HepG2 (cell line): ENCODE results near the gene PARVA. TPM values are rescaled to one million over a fixed set of nuclear protein-coding genes. Genes with fewer than 3 reads are reported as not detected.

Source experiments
- ATAC-seq: fragments of 200-7000 bp; cut with Tn5 transposase; 3 replicates; pipeline ENCODE4 v1.9.1; 2020; ENCODE audit warnings: mild to moderate bottlenecking, moderate library complexity
- BruUV-seq: library from RNA; stranded (reverse); fragments of 400-500 nt; replicated peaks from 2 replicates; lab custom pipeline; 2021; lab: Mats Ljungman, UMichigan
- CTCF ChIA-PET: fragments of 300-600 bp; formaldehyde crosslinking; extraction: SDS; loops from one replicate; lab custom pipeline; 2021; ENCODE audit warnings: low total read pairs, inconsistent platforms, low intra/inter-chr PET ratio; lab: Yijun Ruan, JAX
- POLR2A ChIA-PET: fragments of 350-600 bp; sonication (Branson Sonifier 250); formaldehyde crosslinking; loops from one replicate; lab custom pipeline; 2020; ENCODE audit warnings: antibody characterized with exemption, inconsistent platforms; lab: Yijun Ruan, JAX
- DNase-seq: peaks from one replicate; pipeline ENCODE4 v3.0.0-alpha.2; 2015; ENCODE audit warnings: low spot score
- FAIRE-seq: peaks from 3 replicates; lab custom pipeline; 2011; peaks lifted over from hg19 to GRCh38; lab: Jason Lieb, UNC
- H2AFZ ChIP-seq: one replicate; pipeline ENCODE4 v1.6.1; 2011; ENCODE audit warnings: low read length, inconsistent platforms
- H3K27ac ChIP-seq: fragments of 300-600 bp; 3 replicates; pipeline ENCODE4 v1.8.0; 2011; ENCODE audit warnings: mixed run types, mild to moderate bottlenecking, mixed read lengths, low read length, inconsistent platforms; ENCODE audit not compliant: insufficient read depth; ENCODE audit errors: extremely low read length
- H3K27me3 ChIP-seq, 2 experiments: fragments of 200-600 bp in 1 of 2; 2 replicates in 1 of 2; 3 replicates in 1 of 2; pipeline versions ENCODE4 v1.6.0 to v1.8.0; 2011; ENCODE audit warnings: low read length in 2 of 2, mild to moderate bottlenecking in 2 of 2, moderate library complexity in 2 of 2, inconsistent platforms in 1 of 2; ENCODE audit not compliant: insufficient read depth in 2 of 2, control insufficient read depth in 1 of 2
- H3K36me3 ChIP-seq, 2 experiments: fragments of 200-600 bp in 1 of 2; replicated peaks in 1 of 2; 2 replicates in 1 of 2; 3 replicates in 1 of 2; pipeline versions ENCODE4 v1.5.1 to v1.8.0; 2011; ENCODE audit warnings: low read length in 2 of 2, inconsistent platforms in 1 of 2; ENCODE audit not compliant: insufficient read depth in 2 of 2, control insufficient read depth in 1 of 2
- H3K4me1 ChIP-seq: 2 replicates; pipeline ENCODE4 v1.5.1; 2012; ENCODE audit warnings: low read length, inconsistent platforms; ENCODE audit not compliant: insufficient read depth
- H3K4me2 ChIP-seq: 2 replicates; pipeline ENCODE4 v1.6.0; 2011; ENCODE audit warnings: low read depth, low read length, inconsistent platforms
- H3K4me3 ChIP-seq, 3 experiments: fragments of 200-600 bp in 1 of 3; sonication (generic), shearing (Covaris generic) in 1 of 3; replicated peaks in 1 of 3; 2 replicates each; pipeline ENCODE4 v1.5.1; 2011 to 2016; ENCODE audit warnings: low read length in 3 of 3, inconsistent platforms in 2 of 3, low read depth in 2 of 3, mild to moderate bottlenecking in 2 of 3, control low read depth in 1 of 3, mixed read lengths in 1 of 3; ENCODE audit not compliant: insufficient read depth in 1 of 3
- H3K79me2 ChIP-seq: one replicate; pipeline ENCODE4 v1.6.1; 2011; ENCODE audit warnings: low read length, inconsistent platforms; ENCODE audit not compliant: insufficient read depth
- H3K9ac ChIP-seq: 2 replicates; pipeline ENCODE4 v1.6.0; 2011; ENCODE audit warnings: mild to moderate bottlenecking, low read depth, low read length, inconsistent platforms; ENCODE audit not compliant: insufficient read depth
- H3K9me3 ChIP-seq: 2 replicates; pipeline ENCODE4 v1.5.1; 2012; ENCODE audit warnings: mild to moderate bottlenecking, low read length
- H4K20me1 ChIP-seq: 2 replicates; pipeline ENCODE4 v1.6.0; 2011; ENCODE audit warnings: inconsistent platforms, mild to moderate bottlenecking, low read length, moderate library complexity; ENCODE audit not compliant: insufficient read depth
- ATM ChIP-seq: fragments of 450-650 bp; IDR thresholded peaks from 2 replicates; pipeline ENCODE4 v1.7.1; 2017; ENCODE audit warnings: mild to moderate bottlenecking, borderline replicate concordance
- CHD2 ChIP-seq: IDR thresholded peaks from 2 replicates; pipeline ENCODE4 v1.6.1; 2011; ENCODE audit warnings: low read depth, low read length, improper control_type of control experiment
- EZH2 ChIP-seq: conservative IDR thresholded peaks from 2 replicates; pipeline ENCODE4 v1.6.1; 2012; ENCODE audit warnings: mild to moderate bottlenecking, low read depth, low read length, moderate library complexity
- GZF1 ChIP-seq: sonication (generic); formaldehyde crosslinking; IDR thresholded peaks from 2 replicates; pipeline ENCODE4 v1.5.1; 2020; ENCODE audit warnings: mild to moderate bottlenecking, missing genetic modification reagents
- HDAC6 ChIP-seq: fragments of 200-600 bp; sonication (generic); IDR thresholded peaks from 2 replicates; pipeline ENCODE4 v1.7.0; 2017; ENCODE audit warnings: mild to moderate bottlenecking, antibody characterized with exemption, low read length, low read depth
- ISX ChIP-seq: sonication (generic); formaldehyde crosslinking; conservative IDR thresholded peaks from 2 replicates; pipeline ENCODE4 v1.5.0; 2020; ENCODE audit warnings: missing genetic modification reagents
- KLF15 ChIP-seq: sonication (generic); formaldehyde crosslinking; IDR thresholded peaks from 2 replicates; pipeline ENCODE4 v1.8.1; 2023; ENCODE audit warnings: borderline replicate concordance, mild to moderate bottlenecking, inconsistent platforms, missing genetic modification reagents, mixed read lengths
- MBNL3 ChIP-seq: fragments of 250-450 bp; sonication (Bioruptor Pico); conservative IDR thresholded peaks from 2 replicates; pipeline ENCODE4 v1.8.0; 2022; ENCODE audit warnings: mild to moderate bottlenecking, inconsistent platforms
- NR2F1 ChIP-seq, 2 experiments: fragments of 450-650 bp in 1 of 2; formaldehyde crosslinking in 1 of 2; IDR thresholded peaks; 2 replicates each; pipeline versions ENCODE4 v1.5.0 to v1.6.1; 2016 to 2020; ENCODE audit warnings: mild to moderate bottlenecking in 1 of 2, missing compliant biosample characterization in 1 of 2, missing genetic modification reagents in 1 of 2, moderate library complexity in 1 of 2
- PHF8 ChIP-seq: sonication (generic); formaldehyde crosslinking; IDR thresholded peaks from 2 replicates; pipeline ENCODE4 v1.5.0; 2020; ENCODE audit warnings: missing genetic modification reagents
- TBL1XR1 ChIP-seq: fragments of 150-350 bp; IDR thresholded peaks from 2 replicates; pipeline ENCODE4 v1.6.1; 2014; ENCODE audit warnings: borderline replicate concordance, low read length; ENCODE audit not compliant: partially characterized antibody
- ZNF24 ChIP-seq: fragments of 450-650 bp; IDR thresholded peaks from 2 replicates; pipeline ENCODE4 v1.6.1; 2017; ENCODE audit warnings: antibody characterized with exemption, mild to moderate bottlenecking
- ZNF337 ChIP-seq: sonication (generic); formaldehyde crosslinking; IDR thresholded peaks from 2 replicates; pipeline ENCODE4 v1.5.1; 2020; ENCODE audit warnings: missing genetic modification reagents, low read depth, mild to moderate bottlenecking, borderline replicate concordance
- ZNF550 ChIP-seq: sonication (generic); formaldehyde crosslinking; IDR thresholded peaks from 2 replicates; pipeline ENCODE4 v1.4.0; 2020; ENCODE audit warnings: mild to moderate bottlenecking, missing genetic modification reagents, borderline replicate concordance
- ZNF674 ChIP-seq: sonication (generic); formaldehyde crosslinking; IDR thresholded peaks from 2 replicates; pipeline ENCODE4 v1.5.0; 2020; ENCODE audit warnings: low read depth, mild to moderate bottlenecking, missing genetic modification reagents
- ZNF768 ChIP-seq: sonication (generic); formaldehyde crosslinking; IDR thresholded peaks from 2 replicates; pipeline ENCODE4 v1.4.0; 2020; ENCODE audit warnings: missing genetic modification reagents
- WGBS: methylation state at CpG from one replicate; pipeline ENCODE4 v1.1.6; 2017; ENCODE audit warnings: low lambda C conversion rate; 5-methylcytosine and 5-hydroxymethylcytosine counted together
- in situ Hi-C: cut with HindIII; loops from 2 replicates; pipeline ENCODE4 v1.10.0; 2017; ENCODE audit warnings: low pct_unique_long_range_greater_than_20kb; ENCODE audit not compliant: extremely low pct_ligation_motif_present
- intact Hi-C: fragments of 100-400 bp; cut with micrococcal nuclease; formaldehyde crosslinking; loops from one replicate; pipeline ENCODE4 v1.10.0; 2022; ENCODE audit not compliant: unreplicated experiment
- polyA plus RNA-seq, 8 experiments: library from polyadenylated mRNA; depleted of rRNA in 3 of 8; stranded (reverse) in 7 of 8; unstranded in 1 of 8; fragments of >200 nt; fragmentation: Illumina TruSeq in 4 of 8; extraction: Trizol in 4 of 8; gene quantifications; 2 replicates each; pipeline versions ENCODE4 v1.2.1 to v1.2.3, GENCODE V29; 2011 to 2016; ENCODE audit warnings: low read depth in 4 of 8, missing spikeins in 1 of 8, mixed read lengths in 1 of 8; ENCODE audit not compliant: insufficient read depth in 1 of 8
- total RNA-seq, 5 experiments: library from RNA; depleted of rRNA; stranded (reverse); fragments of >200 nt; fragmentation: Illumina TruSeq; extraction: Trizol; gene quantifications; 2 replicates each; pipeline ENCODE4 v1.2.3, GENCODE V29; 2016; ENCODE audit warnings: low read depth in 1 of 5
- TF ChIP-seq, protein P1 (sequence below): IDR thresholded peaks from 2 replicates; pipeline ENCODE4 v1.6.1; 2016; ENCODE audit warnings: missing genetic modification reagents, missing compliant biosample characterization
- TF ChIP-seq, protein P2 (sequence below): sonication (generic); formaldehyde crosslinking; IDR thresholded peaks from 2 replicates; pipeline ENCODE4 v1.4.0; 2020; ENCODE audit warnings: missing genetic modification reagents

The PARVA gene
- total and polyA plus RNA-seq, 2 of the 13 experiments (the other 11 are each of a cell fraction or from before 2014, with no cell fraction given) = 5.9 to 9.1 TPM

DNA sequence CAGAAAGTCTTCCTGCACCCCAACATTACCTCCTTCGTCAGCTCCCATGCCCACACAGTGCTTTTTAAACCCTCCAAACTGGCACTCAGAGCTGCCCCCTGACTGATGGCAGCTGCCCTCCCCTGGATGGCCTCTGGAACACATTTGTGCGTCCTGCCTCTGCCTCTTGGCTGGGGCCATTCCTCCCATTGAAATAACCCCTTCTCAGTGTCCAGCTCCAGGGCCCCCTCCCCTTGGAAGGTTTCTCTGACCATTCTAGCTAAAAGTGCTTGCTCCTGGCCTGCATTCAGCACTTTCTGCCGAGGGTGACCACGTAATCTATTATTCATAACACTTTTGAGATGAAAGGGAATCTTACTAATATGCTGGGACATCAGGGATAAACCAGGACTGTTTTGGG, 130.0 kb downstream of the PARVA start:
- Histone ChIP-seq H4K20me1 (no peaks in the 10 kb centered on the region), H3K9ac (no peak overlapping the region), H3K79me2 (no peaks in the 10 kb centered on the region), H3K4me3 (no peak overlapping the region), H3K4me1 (0 out of 2 replicates have a peak, but pooled peaks cover 6% of the 10 kb centered on the region), H3K36me3 (peaks cover 2% of the 10 kb centered on the region in 2 experiments; a peak in 2 of 5 replicates)
- CTCF ChIA-PET = no interaction called here
- in situ Hi-C loops = no loop called here
- 74% methylated on average over 3 of the region's 4 CpGs for WGBS
- no peak for FAIRE-seq
- TF ChIP-seq EZH2 (no peak), ISX (CRISPR knock-in tag) (no peak), MBNL3 (CRISPR knock-in tag) (no peak)
- TF ChIP-seq, protein P1, sequence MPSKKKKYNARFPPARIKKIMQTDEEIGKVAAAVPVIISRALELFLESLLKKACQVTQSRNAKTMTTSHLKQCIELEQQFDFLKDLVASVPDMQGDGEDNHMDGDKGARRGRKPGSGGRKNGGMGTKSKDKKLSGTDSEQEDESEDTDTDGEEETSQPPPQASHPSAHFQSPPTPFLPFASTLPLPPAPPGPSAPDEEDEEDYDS (CRISPR knock-in tag) = no peak
- TF ChIP-seq, all 625 proteins: peak for 0
- DNase-seq = no peak
- Histone ChIP-seq H3K9me3 (no peaks in the 10 kb centered on the region), H3K27me3 (no peaks in the 10 kb centered on the region), H2AFZ (no peak overlapping the region), H3K4me2 (no peak overlapping the region), H3K27ac (no peak overlapping the region)
- no peak for ATAC-seq
- intact Hi-C loops = no loop called here
- POLR2A ChIA-PET = no interaction called here
- BruUV-seq = no TSS peak

DNA sequence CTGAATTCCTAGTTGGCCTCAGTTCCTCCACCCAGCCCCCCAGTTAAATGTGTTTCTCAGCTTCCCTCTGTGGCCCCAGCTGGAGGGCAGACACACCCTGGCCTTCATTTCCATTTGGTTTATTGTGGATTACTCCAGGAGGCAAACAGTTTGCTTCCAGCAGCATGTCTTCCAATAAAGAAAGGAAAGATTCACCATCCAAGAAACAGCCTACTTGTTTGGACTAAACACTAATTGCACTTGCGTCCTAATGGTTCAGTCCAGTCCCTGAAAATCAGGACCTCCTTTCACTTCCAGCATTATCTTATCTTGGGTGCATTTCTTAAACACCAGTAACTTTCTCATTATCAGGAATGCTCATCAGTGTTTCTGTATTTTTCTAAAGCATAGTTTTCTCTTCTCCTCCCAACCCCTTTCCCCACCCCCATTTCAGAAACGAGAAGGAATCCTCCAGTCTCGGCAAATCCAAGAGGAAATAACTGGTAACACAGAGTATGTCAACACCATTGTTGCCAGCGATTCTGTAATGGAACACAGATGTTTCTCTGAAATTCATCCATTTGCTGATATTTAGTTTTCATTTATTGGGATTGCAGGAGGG, 130.9 kb downstream of the PARVA start:
- ChIA-PET CTCF (no interaction called here), POLR2A (no interaction called here)
- BruUV-seq = no TSS peak
- no peaks in the 10 kb centered on the region for H3K79me2 ChIP-seq
- H3K27ac ChIP-seq = no peak overlapping the region
- intact Hi-C loops (no loop called here), in situ Hi-C loops (no loop called here)
- H2AFZ ChIP-seq = no peak overlapping the region
- 84% methylated on average over 4 of the region's 4 CpGs for WGBS
- no peaks in the 10 kb centered on the region for H3K27me3 ChIP-seq
- H3K9ac ChIP-seq = no peak overlapping the region
- no peak overlapping the region for H3K4me2 ChIP-seq
- DNase-seq (no peak), ATAC-seq (no peak), FAIRE-seq (no peak)
- 0 out of 2 replicates have a peak, but pooled peaks cover 6% of the 10 kb centered on the region for H3K4me1 ChIP-seq
- H4K20me1 ChIP-seq = no peaks in the 10 kb centered on the region
- no peaks in the 10 kb centered on the region for H3K9me3 ChIP-seq
- H3K4me3 ChIP-seq = no peak overlapping the region
- peaks cover 2% of the 10 kb centered on the region in 2 experiments; a peak in 2 of 5 replicates for H3K36me3 ChIP-seq
- no peak for TF ChIP-seq ZNF337
- TF ChIP-seq GZF1 (CRISPR knock-in tag) = no peak
- TF ChIP-seq ATM = no peak
- no peak for TF ChIP-seq ZNF550 (CRISPR knock-in tag)
- TF ChIP-seq TBL1XR1 = no peak
- no peak for TF ChIP-seq HDAC6
- no peak for TF ChIP-seq KLF15
- no peak for TF ChIP-seq ZNF674
- no peak for TF ChIP-seq ZNF24
- TF ChIP-seq, protein P2, sequence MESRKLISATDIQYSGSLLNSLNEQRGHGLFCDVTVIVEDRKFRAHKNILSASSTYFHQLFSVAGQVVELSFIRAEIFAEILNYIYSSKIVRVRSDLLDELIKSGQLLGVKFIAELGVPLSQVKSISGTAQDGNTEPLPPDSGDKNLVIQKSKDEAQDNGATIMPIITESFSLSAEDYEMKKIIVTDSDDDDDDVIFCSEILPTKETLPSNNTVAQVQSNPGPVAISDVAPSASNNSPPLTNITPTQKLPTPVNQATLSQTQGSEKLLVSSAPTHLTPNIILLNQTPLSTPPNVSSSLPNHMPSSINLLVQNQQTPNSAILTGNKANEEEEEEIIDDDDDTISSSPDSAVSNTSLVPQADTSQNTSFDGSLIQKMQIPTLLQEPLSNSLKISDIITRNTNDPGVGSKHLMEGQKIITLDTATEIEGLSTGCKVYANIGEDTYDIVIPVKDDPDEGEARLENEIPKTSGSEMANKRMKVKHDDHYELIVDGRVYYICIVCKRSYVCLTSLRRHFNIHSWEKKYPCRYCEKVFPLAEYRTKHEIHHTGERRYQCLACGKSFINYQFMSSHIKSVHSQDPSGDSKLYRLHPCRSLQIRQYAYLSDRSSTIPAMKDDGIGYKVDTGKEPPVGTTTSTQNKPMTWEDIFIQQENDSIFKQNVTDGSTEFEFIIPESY = no peak
- no peak for TF ChIP-seq NR2F1 (CRISPR knock-in tag; IDR thresholded peaks at IDR 0.05)
- no peak for TF ChIP-seq PHF8 (CRISPR knock-in tag)
- TF ChIP-seq CHD2 = no peak
- no peak for TF ChIP-seq ZNF768 (CRISPR knock-in tag)
